ENCODE results near the gene DPP10.

The DPP10 gene

DNA sequence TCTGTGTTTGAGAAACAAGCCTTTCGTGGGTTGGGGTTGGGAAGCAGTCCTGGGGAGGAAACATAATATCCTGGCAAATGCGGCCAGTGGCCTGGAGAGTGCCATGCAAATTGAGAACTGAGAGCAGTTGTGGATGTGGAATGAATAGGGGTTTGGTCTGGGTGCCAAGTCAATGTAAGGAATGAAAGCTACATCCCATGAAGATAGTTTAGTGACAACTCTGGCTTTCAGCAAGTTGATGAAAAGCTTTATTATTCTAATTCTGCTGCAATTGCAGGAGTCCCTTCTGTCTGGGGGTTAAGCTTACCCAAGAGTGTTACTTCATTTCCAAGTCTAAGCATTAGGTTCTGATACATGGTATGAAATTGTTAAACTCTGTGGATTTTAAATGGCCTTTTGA lies 771.6 kb downstream of the DPP10 start:
- TF ChIP-seq, protein P1, sequence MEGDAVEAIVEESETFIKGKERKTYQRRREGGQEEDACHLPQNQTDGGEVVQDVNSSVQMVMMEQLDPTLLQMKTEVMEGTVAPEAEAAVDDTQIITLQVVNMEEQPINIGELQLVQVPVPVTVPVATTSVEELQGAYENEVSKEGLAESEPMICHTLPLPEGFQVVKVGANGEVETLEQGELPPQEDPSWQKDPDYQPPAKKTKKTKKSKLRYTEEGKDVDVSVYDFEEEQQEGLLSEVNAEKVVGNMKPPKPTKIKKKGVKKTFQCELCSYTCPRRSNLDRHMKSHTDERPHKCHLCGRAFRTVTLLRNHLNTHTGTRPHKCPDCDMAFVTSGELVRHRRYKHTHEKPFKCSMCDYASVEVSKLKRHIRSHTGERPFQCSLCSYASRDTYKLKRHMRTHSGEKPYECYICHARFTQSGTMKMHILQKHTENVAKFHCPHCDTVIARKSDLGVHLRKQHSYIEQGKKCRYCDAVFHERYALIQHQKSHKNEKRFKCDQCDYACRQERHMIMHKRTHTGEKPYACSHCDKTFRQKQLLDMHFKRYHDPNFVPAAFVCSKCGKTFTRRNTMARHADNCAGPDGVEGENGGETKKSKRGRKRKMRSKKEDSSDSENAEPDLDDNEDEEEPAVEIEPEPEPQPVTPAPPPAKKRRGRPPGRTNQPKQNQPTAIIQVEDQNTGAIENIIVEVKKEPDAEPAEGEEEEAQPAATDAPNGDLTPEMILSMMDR (IDR thresholded peaks at IDR 0.05; ENCODE audit: borderline replicate concordance, control extremely low read depth, extremely low read depth, insufficient read depth, missing control alignments) = no peak
- no peak for DNase-seq (ENCODE audit: low spot score)
- in situ Hi-C loops (cut with MboI; ENCODE audit: low sequenced_read_pairs, unreplicated experiment) = no loop called here

DNA sequence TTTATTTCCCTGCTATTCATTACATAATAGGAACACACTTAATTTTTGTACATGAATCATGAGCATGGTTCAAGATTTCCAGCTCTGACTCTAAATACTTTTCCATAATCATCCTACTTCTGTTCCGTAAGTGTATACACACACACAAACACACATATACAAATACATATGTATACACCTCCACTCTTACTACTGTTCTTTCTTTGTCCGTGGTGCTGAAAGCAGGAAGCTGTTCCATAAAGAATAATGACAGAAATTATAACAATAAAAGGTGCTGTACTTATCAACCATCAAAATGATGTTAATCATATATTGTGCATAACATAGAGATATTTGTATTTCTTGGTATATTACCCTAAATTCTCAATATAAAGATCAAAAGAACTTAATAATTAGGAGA lies 776.9 kb downstream of the DPP10 start:
- TF ChIP-seq, protein P1 (IDR thresholded peaks at IDR 0.05; ENCODE audit: borderline replicate concordance, control extremely low read depth, extremely low read depth, insufficient read depth, missing control alignments) = no peak
- no peak for DNase-seq (ENCODE audit: low spot score)
- in situ Hi-C loops (cut with MboI; ENCODE audit: low sequenced_read_pairs, unreplicated experiment) = no loop called here

DNA sequence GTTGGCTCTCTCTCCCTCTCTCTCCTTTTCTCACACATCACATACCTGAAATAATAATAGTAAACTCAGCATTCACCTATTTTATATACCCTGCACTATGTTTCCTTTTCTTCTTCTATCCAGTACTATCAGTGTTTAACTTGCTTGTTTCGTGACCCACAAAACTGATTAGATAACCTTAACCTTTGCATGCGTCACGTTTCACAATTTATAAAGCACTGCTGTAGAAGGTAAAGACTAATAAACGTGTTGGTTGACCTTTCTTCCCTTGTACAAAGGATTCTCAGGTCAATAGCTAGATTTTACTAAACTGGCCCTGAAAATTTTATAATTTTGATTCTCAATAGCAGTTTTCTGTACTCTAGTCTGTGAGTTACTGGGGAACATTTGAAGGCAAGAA lies 791.7 kb downstream of the DPP10 start:
- TF ChIP-seq, protein P1 (IDR thresholded peaks at IDR 0.05; ENCODE audit: borderline replicate concordance, control extremely low read depth, extremely low read depth, insufficient read depth, missing control alignments) = no peak
- DNase-seq (ENCODE audit: low spot score) = no peak
- in situ Hi-C loops (cut with MboI; ENCODE audit: low sequenced_read_pairs, unreplicated experiment) = no loop called here

DNA sequence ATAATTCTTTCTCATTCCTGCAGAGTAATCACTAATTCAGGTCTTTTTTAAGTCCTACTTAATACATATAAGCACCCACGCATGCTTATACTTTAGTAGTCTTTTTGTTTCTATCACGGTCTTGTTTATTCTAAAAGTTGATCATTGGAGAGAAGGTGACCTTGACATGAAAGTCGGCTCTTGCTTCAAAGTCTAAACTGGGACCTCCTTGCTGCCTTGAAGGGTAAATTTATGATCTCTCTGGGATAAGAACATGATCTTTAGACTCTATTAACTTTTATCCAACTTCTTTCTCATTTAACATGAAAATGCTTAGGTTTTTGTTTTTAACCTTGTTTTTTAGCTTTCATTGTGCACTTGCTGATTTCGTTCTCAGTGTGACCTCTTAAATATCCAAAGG lies 792.3 kb downstream of the DPP10 start:
- in situ Hi-C loops (cut with MboI; ENCODE audit: low sequenced_read_pairs, unreplicated experiment) = no loop called here
- TF ChIP-seq, protein P1 (IDR thresholded peaks at IDR 0.05; ENCODE audit: borderline replicate concordance, control extremely low read depth, extremely low read depth, insufficient read depth, missing control alignments) = no peak

DNA sequence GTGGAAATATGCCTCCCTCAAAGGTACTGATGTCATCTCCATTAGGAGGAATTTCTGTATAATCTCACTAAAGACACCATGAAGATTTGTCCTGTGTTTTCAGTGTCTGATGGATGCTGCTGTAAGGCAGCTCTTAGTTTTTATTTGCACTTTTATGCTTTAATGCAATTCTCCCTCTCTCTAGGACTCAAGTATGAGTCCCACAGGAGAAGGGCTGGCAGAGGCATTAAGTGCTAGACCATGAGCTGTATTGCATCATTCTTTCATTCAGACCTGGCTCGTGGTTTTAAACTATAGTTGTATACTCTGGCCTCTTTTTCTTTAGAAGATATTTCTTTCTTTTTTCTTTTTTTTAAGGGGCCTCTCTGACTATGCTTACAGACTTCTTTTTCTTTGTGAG lies 805.6 kb downstream of the DPP10 start:
- no peak for DNase-seq (ENCODE audit: low spot score)
- in situ Hi-C loops (cut with MboI; ENCODE audit: low sequenced_read_pairs, unreplicated experiment) = no loop called here
- TF ChIP-seq, protein P1 (IDR thresholded peaks at IDR 0.05; ENCODE audit: borderline replicate concordance, control extremely low read depth, extremely low read depth, insufficient read depth, missing control alignments) = no peak

More for the DNA sequence above, 792.3 kb downstream of the DPP10 start:
- DNase-seq (ENCODE audit: low spot score) = no peak

DNA sequence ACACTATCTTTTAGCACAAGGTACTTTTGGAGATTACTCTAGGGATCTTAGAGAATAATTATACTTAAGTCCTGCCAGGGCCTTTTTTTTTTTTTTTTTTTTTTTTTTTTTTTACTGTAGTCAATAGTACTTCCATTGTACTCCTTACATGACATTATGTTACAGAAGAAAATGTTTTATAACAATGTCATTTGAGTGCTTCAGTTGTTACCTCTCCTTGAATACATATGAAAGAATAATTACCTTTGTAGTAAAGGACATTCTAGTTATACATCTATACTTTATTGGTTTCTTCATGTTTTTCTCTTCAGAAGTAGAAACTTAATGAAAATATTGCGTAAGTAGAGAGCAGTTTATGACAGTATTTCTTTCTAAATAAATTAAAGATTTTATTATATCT lies 834.9 kb downstream of the DPP10 start:
- TF ChIP-seq, protein P1 (IDR thresholded peaks at IDR 0.05; ENCODE audit: borderline replicate concordance, control extremely low read depth, extremely low read depth, insufficient read depth, missing control alignments) = no peak
- in situ Hi-C loops (cut with MboI; ENCODE audit: low sequenced_read_pairs, unreplicated experiment) = no loop called here
- DNase-seq (ENCODE audit: low spot score) = no peak

DNA sequence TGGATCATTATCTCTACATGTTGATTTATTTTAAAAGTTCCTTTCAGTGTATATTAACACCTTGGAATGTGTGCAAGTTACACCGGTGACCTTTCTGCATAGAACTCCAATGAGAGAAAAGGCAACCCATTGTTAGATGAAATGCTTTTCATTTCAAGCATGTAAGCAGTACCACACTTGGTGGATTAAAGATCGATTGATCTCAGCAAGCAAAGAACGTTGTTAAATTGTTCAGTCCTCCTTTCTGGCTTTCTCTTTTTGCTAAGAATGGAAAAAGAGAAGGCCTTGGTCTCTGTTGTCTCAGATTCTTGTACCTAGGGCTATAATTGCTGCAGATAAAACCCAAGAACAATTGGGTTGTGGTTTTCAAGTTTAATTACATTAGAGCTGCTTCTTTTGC lies 843.0 kb downstream of the DPP10 start:
- in situ Hi-C loops (cut with MboI; ENCODE audit: low sequenced_read_pairs, unreplicated experiment) = no loop called here
- no peak for DNase-seq (ENCODE audit: low spot score)
- TF ChIP-seq, protein P1 (IDR thresholded peaks at IDR 0.05; ENCODE audit: borderline replicate concordance, control extremely low read depth, extremely low read depth, insufficient read depth, missing control alignments) = no peak
